Uterus (tissue), 2 donors: ENCODE measurements around the gene IQSEC1.

Experiments
- CTCF ChIP-seq, 4 experiments: fragments of 200-600 bp in 2 of 4; fragments of 450-650 bp in 2 of 4; sonication (generic) in 2 of 4; IDR thresholded peaks; one replicate each; pipeline ENCODE4 v1.5.1; 2016 to 2019; ENCODE audit warnings: antibody characterized with exemption in 4 of 4, mild to moderate bottlenecking in 2 of 4, moderate library complexity in 1 of 4
- POLR2A ChIP-seq, 2 donors: fragments of 450-650 bp; IDR thresholded peaks; one replicate each; pipeline ENCODE4 v1.6.1; 2016; ENCODE audit warnings: antibody characterized with exemption in 2 of 2, mild to moderate bottlenecking in 1 of 2, moderate library complexity in 1 of 2

- TF ChIP-seq CTCF (IDR thresholded peaks at IDR 0.05) (no peak), POLR2A (IDR thresholded peaks at IDR 0.05) (no peak)
Measured at GRCh38 chr3:13082677-13083076, 9.4 kb upstream of the IQSEC1 start.
